Hepatocyte (in vitro differentiated cells): ENCODE measurements around the gene TCF7. TPM values are rescaled to one million over a fixed set of nuclear protein-coding genes. Genes with fewer than 3 reads are reported as not detected.

Experiments used
- DNase-seq: peaks from one replicate; pipeline ENCODE4 v3.0.0-alpha.2; 2016; ENCODE audit warnings: low spot score
- H2AFZ ChIP-seq: fragments of 200-600 bp; sonication (generic); 2 replicates; pipeline ENCODE4 v1.6.0; 2016; ENCODE audit warnings: antibody characterized with exemption, mild to moderate bottlenecking
- H3K27ac ChIP-seq: fragments of 200-600 bp; sonication (generic); 2 replicates; pipeline ENCODE4 v1.5.1; 2016; ENCODE audit warnings: mild to moderate bottlenecking
- H3K27me3 ChIP-seq: fragments of 200-600 bp; sonication (generic); 2 replicates; pipeline ENCODE4 v1.6.1; 2016
- H3K36me3 ChIP-seq: fragments of 200-600 bp; sonication (generic); replicated peaks from 2 replicates; pipeline ENCODE4 v1.5.1; 2016; ENCODE audit warnings: low read depth; ENCODE audit not compliant: insufficient read depth
- H3K4me1 ChIP-seq: fragments of 200-600 bp; sonication (generic); 2 replicates; pipeline ENCODE4 v1.5.1; 2016; ENCODE audit warnings: mild to moderate bottlenecking, moderate library complexity; ENCODE audit not compliant: insufficient read depth
- H3K4me2 ChIP-seq: fragments of 200-600 bp; sonication (generic); 2 replicates; pipeline ENCODE4 v1.6.0; 2016
- H3K4me3 ChIP-seq: fragments of 200-600 bp; sonication (generic); 2 replicates; pipeline ENCODE4 v1.5.1; 2016; ENCODE audit warnings: mild to moderate bottlenecking
- H3K79me2 ChIP-seq: fragments of 200-600 bp; sonication (generic); 2 replicates; pipeline ENCODE4 v1.6.0; 2017; ENCODE audit warnings: mild to moderate bottlenecking
- H3K9me2 ChIP-seq: fragments of 200-600 bp; sonication (generic); replicated peaks from 2 replicates; pipeline ENCODE4 v1.6.0; 2017; ENCODE audit warnings: mild to moderate bottlenecking; ENCODE audit not compliant: insufficient read depth
- H3K9me3 ChIP-seq: fragments of 200-600 bp; sonication (generic); 2 replicates; pipeline ENCODE4 v1.5.1; 2016; ENCODE audit warnings: low read depth, mild to moderate bottlenecking
- H4K20me1 ChIP-seq: fragments of 200-600 bp; sonication (generic); 2 replicates; pipeline ENCODE4 v1.6.0; 2016; ENCODE audit warnings: mild to moderate bottlenecking; ENCODE audit not compliant: insufficient read depth, poor library complexity, severe bottlenecking
- CTCF ChIP-seq: fragments of 200-600 bp; sonication (generic); IDR thresholded peaks from 2 replicates; pipeline ENCODE4 v1.5.1; 2016; ENCODE audit warnings: antibody characterized with exemption, mild to moderate bottlenecking; ENCODE audit not compliant: poor library complexity
- EZH2 ChIP-seq: fragments of 200-600 bp; sonication (generic); IDR thresholded peaks from 2 replicates; pipeline ENCODE4 v1.6.1; 2016; ENCODE audit warnings: antibody characterized with exemption, mild to moderate bottlenecking, borderline replicate concordance
- EZH2phosphoT487 ChIP-seq: fragments of 200-600 bp; sonication (generic); IDR thresholded peaks from one replicate; pipeline ENCODE4 v1.6.1; 2018; ENCODE audit warnings: antibody characterized with exemption, mild to moderate bottlenecking, low read depth, moderate library complexity; ENCODE audit not compliant: unreplicated experiment, severe bottlenecking
- WGBS: methylation state at CpG from one replicate; pipeline ENCODE4 v1.1.6; 2016; ENCODE audit warnings: low lambda C conversion rate; ENCODE audit errors: missing lambda C conversion rate; 5-methylcytosine and 5-hydroxymethylcytosine counted together
- polyA plus RNA-seq: library from polyadenylated mRNA; unstranded; fragments of >200 nt; fragmentation: Nextera tagmentation; extraction: Ambion mirVana; gene quantifications from 2 replicates; pipeline ENCODE4 v1.2.1, GENCODE V29; 2016
- total RNA-seq: library from RNA; depleted of rRNA; stranded (reverse); fragments of >200 nt; gene quantifications from 2 replicates; pipeline ENCODE4 v1.2.3, GENCODE V29; 2014

Gene TCF7
- total and polyA plus RNA-seq, 2 experiments from 2014 or later: 7.5 to 8.1 TPM

GRCh38 chr5:134095887-134096589, 18.4 kb upstream of the TCF7 start:
- Histone ChIP-seq H3K4me1 (peaks cover 27% of the 10 kb centered on the region), H3K4me2 (no peak overlapping the region), H3K9me2 (no peaks in the 10 kb centered on the region), H3K79me2 (no peaks in the 10 kb centered on the region), H3K36me3 (no peaks in the 10 kb centered on the region), H3K4me3 (no peak overlapping the region), H2AFZ (no peak overlapping the region), H3K27me3 (no peaks in the 10 kb centered on the region), H3K9me3 (no peaks in the 10 kb centered on the region), H3K27ac (no peak overlapping the region), H4K20me1 (no peaks in the 10 kb centered on the region)
- DNase-seq: no peak
- no peak for TF ChIP-seq CTCF
- TF ChIP-seq EZH2phosphoT487: no peak
- TF ChIP-seq EZH2: no peak
- WGBS: 88% methylated on average over 15 of the region's 15 CpGs

- H3K4me3 ChIP-seq: no peak overlapping the region
- TF ChIP-seq EZH2phosphoT487 (no peak), EZH2 (no peak), CTCF (no peak)
- H3K4me2 ChIP-seq: no peak overlapping the region
- H3K4me1 ChIP-seq: peaks cover 27% of the 10 kb centered on the region
- no peak overlapping the region for H2AFZ ChIP-seq
- no peaks in the 10 kb centered on the region for H3K9me2 ChIP-seq
- H4K20me1 ChIP-seq: no peaks in the 10 kb centered on the region
- H3K79me2 ChIP-seq: no peaks in the 10 kb centered on the region
- H3K27me3 ChIP-seq: no peaks in the 10 kb centered on the region
- no peaks in the 10 kb centered on the region for H3K36me3 ChIP-seq
- WGBS: 73% methylated on average over 7 of the region's 7 CpGs
- no peak for DNase-seq
- H3K27ac ChIP-seq: no peak overlapping the region
- H3K9me3 ChIP-seq: no peaks in the 10 kb centered on the region
Measured at GRCh38 chr5:134097211-134097749, 17.2 kb upstream of the TCF7 start.

GRCh38 chr5:134098690-134099089, 15.8 kb upstream of the TCF7 start:
- Histone ChIP-seq H4K20me1 (no peaks in the 10 kb centered on the region), H3K9me3 (no peaks in the 10 kb centered on the region), H3K4me3 (no peak overlapping the region), H3K79me2 (no peaks in the 10 kb centered on the region), H2AFZ (no peak overlapping the region), H3K36me3 (no peaks in the 10 kb centered on the region), H3K9me2 (no peaks in the 10 kb centered on the region), H3K27ac (peak overlapping the region; percentile 68), H3K4me2 (peak overlapping the region; percentile 23), H3K27me3 (no peaks in the 10 kb centered on the region), H3K4me1 (peaks cover 27% of the 10 kb centered on the region)
- TF ChIP-seq EZH2phosphoT487 (no peak), EZH2 (no peak), CTCF (no peak)
- peak; percentile 39 for DNase-seq
- 79% methylated on average over 5 of the region's 5 CpGs for WGBS
